ENCODE results near the gene ZBTB43.

ZBTB43 gene

DNA sequence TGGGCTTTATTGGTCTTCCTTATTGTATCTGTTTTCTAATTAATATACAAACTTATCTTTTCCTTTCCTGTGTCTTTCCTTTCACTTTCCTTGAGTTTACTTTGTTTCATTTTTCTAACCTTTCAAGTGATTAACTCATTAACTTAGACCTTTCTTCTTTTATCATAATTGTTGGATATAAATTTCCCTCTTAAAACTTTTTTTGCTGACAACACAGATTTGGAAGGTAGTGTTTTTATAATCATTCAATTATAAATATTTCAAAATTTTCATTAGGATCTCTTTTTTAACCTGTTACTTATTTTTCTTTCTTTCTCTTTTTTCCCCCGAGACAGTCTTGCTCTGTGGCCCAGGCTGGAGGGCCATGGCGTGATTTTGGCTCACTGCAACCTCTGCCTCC, 6.9 kb upstream of the ZBTB43 start:
- no peak for DNase-seq
- Histone ChIP-seq H3K9me3 (ENCODE audit: control extremely low read depth in 1 of 5, control insufficient read depth in 4 of 5, insufficient read depth in 2 of 5, low read depth in 1 of 5, low read length in 4 of 5) (peaks cover 0 to 4% (median 0%) of the 10 kb centered on the region in 5 experiments), H3K4me3 (ENCODE audit: control insufficient read depth in 1 of 7, extremely low read depth in 1 of 7, insufficient read depth in 4 of 7, low read depth in 2 of 7, low read length in 6 of 7) (no peak overlapping the region), H3K27me3 (replicated peaks in 2 of 5; ENCODE audit: control insufficient read depth in 4 of 5, insufficient read depth in 5 of 5, low read length in 4 of 5) (peaks cover 0 to 9% (median 7%) of the 10 kb centered on the region in 5 experiments), H3K4me1 (ENCODE audit: control extremely low read depth in 1 of 4, control insufficient read depth in 4 of 4, insufficient read depth in 4 of 4, low read length in 3 of 4) (no peaks in the 10 kb centered on the region), H3K36me3 (ENCODE audit: control insufficient read depth in 4 of 4, insufficient read depth in 4 of 4, low read length in 3 of 4) (no peaks in the 10 kb centered on the region), H3K27ac (ENCODE audit: insufficient read depth in 1 of 2, low read depth in 1 of 2, low read length in 2 of 2, poor library complexity in 1 of 2, severe bottlenecking in 2 of 2) (no peak overlapping the region)
- CTCF ChIA-PET = no interaction called here
- POLR2A ChIA-PET = no interaction called here
- 100% methylated on average over 2 of the region's 2 CpGs for WGBS (ENCODE audit: insufficient coverage)

- Histone ChIP-seq H3K36me3 (ENCODE audit: control insufficient read depth in 4 of 4, insufficient read depth in 4 of 4, low read length in 3 of 4) (no peaks in the 10 kb centered on the region), H3K9me3 (ENCODE audit: control extremely low read depth in 1 of 5, control insufficient read depth in 4 of 5, insufficient read depth in 2 of 5, low read depth in 1 of 5, low read length in 4 of 5) (peaks cover 0 to 4% (median 0%) of the 10 kb centered on the region in 5 experiments), H3K4me3 (ENCODE audit: control insufficient read depth in 1 of 7, extremely low read depth in 1 of 7, insufficient read depth in 4 of 7, low read depth in 2 of 7, low read length in 6 of 7) (no peak overlapping the region), H3K4me1 (ENCODE audit: control extremely low read depth in 1 of 4, control insufficient read depth in 4 of 4, insufficient read depth in 4 of 4, low read length in 3 of 4) (no peaks in the 10 kb centered on the region), H3K27ac (ENCODE audit: insufficient read depth in 1 of 2, low read depth in 1 of 2, low read length in 2 of 2, poor library complexity in 1 of 2, severe bottlenecking in 2 of 2) (no peak overlapping the region), H3K27me3 (replicated peaks in 2 of 5; ENCODE audit: control insufficient read depth in 4 of 5, insufficient read depth in 5 of 5, low read length in 4 of 5) (peaks cover 0 to 2% (median 0%) of the 10 kb centered on the region in 5 experiments)
- WGBS (ENCODE audit: insufficient coverage) = no CpG with 5 or more reads among the region's 1 CpG
- POLR2A ChIA-PET = no interaction called here
- DNase-seq = no peak
- CTCF ChIA-PET = interaction anchor here (0.9 to 1.9 kb wide), 4 partner anchors 9 to 19 kb away, joined by 3 to 7 read pairs (median 4); no protein-coding TSS in a partner anchor
Measured at GRCh38 chr9:126799034-126799433, 5.8 kb upstream of the ZBTB43 start.

GRCh38 chr9:126802318-126803059, 2.4 kb upstream of the ZBTB43 start:
- H3K27me3 ChIP-seq (replicated peaks in 2 of 5; ENCODE audit: control insufficient read depth in 4 of 5, insufficient read depth in 5 of 5, low read length in 4 of 5) = no peaks in the 10 kb centered on the region
- peaks cover 6 to 23% (median 18%) of the 10 kb centered on the region in 4 experiments for H3K4me1 ChIP-seq (ENCODE audit: control extremely low read depth in 1 of 4, control insufficient read depth in 4 of 4, insufficient read depth in 4 of 4, low read length in 3 of 4)
- ChIA-PET POLR2A (interaction anchor here (1.2 kb wide), 1 partner anchor 83 kb away, joined by 4 read pairs; no protein-coding TSS in a partner anchor), CTCF (interaction anchor here (1.5 kb wide), 1 partner anchor 24 kb away, joined by 5 read pairs; no protein-coding TSS in a partner anchor)
- no peaks in the 10 kb centered on the region for H3K9me3 ChIP-seq (ENCODE audit: control extremely low read depth in 1 of 5, control insufficient read depth in 4 of 5, insufficient read depth in 2 of 5, low read depth in 1 of 5, low read length in 4 of 5)
- H3K27ac ChIP-seq (ENCODE audit: insufficient read depth in 1 of 2, low read depth in 1 of 2, low read length in 2 of 2, poor library complexity in 1 of 2, severe bottlenecking in 2 of 2) = no peak overlapping the region
- H3K4me3 ChIP-seq (ENCODE audit: control insufficient read depth in 1 of 7, extremely low read depth in 1 of 7, insufficient read depth in 4 of 7, low read depth in 2 of 7, low read length in 6 of 7) = no peak overlapping the region
- DNase-seq = no peak
- H3K36me3 ChIP-seq (ENCODE audit: control insufficient read depth in 4 of 4, insufficient read depth in 4 of 4, low read length in 3 of 4) = no peaks in the 10 kb centered on the region
- 93% methylated on average over 4 of the region's 8 CpGs for WGBS (ENCODE audit: insufficient coverage)

- POLR2A ChIA-PET = interaction anchor here (0.6 kb wide), 2 partner anchors 58 to 99 kb away, joined by 3 read pairs; no protein-coding TSS in a partner anchor
Measured at GRCh38 chr9:126804198-126804695, 593 bp upstream of the ZBTB43 start.

GRCh38 chr9:126805554-126806262, 868 bp downstream of the ZBTB43 start:
- Histone ChIP-seq H3K9me3 (ENCODE audit: control extremely low read depth in 1 of 5, control insufficient read depth in 4 of 5, insufficient read depth in 2 of 5, low read depth in 1 of 5, low read length in 4 of 5) (no peaks in the 10 kb centered on the region), H3K4me1 (ENCODE audit: control extremely low read depth in 1 of 4, control insufficient read depth in 4 of 4, insufficient read depth in 4 of 4, low read length in 3 of 4) (peaks cover 6 to 23% (median 18%) of the 10 kb centered on the region in 4 experiments), H3K4me3 (ENCODE audit: control insufficient read depth in 1 of 7, extremely low read depth in 1 of 7, insufficient read depth in 4 of 7, low read depth in 2 of 7, low read length in 6 of 7) (peak overlapping the region; percentile 79 to 96 (median 87)), H3K36me3 (ENCODE audit: control insufficient read depth in 4 of 4, insufficient read depth in 4 of 4, low read length in 3 of 4) (peaks cover 0 to 11% (median 4%) of the 10 kb centered on the region in 4 experiments), H3K27me3 (replicated peaks in 2 of 5; ENCODE audit: control insufficient read depth in 4 of 5, insufficient read depth in 5 of 5, low read length in 4 of 5) (no peaks in the 10 kb centered on the region), H3K27ac (ENCODE audit: insufficient read depth in 1 of 2, low read depth in 1 of 2, low read length in 2 of 2, poor library complexity in 1 of 2, severe bottlenecking in 2 of 2) (peak overlapping the region; percentile 78 to 91)
- ChIA-PET POLR2A (no interaction called here), CTCF (interaction anchor here (0.9 to 1.3 kb wide), 2 partner anchors 14 to 101 kb away, joined by 3 read pairs; no protein-coding TSS in a partner anchor)
- peak; percentile 83 to 95 (median 92) for DNase-seq
- 32% methylated on average over 8 of the region's 8 CpGs for WGBS (ENCODE audit: insufficient coverage)

More at GRCh38 chr9:126804198-126804695, 593 bp upstream of the ZBTB43 start:
- Histone ChIP-seq H3K4me3 (ENCODE audit: control insufficient read depth in 1 of 7, extremely low read depth in 1 of 7, insufficient read depth in 4 of 7, low read depth in 2 of 7, low read length in 6 of 7) (peak overlapping the region in 6 of 7 experiments; percentile 79 to 96 (median 88)), H3K27me3 (replicated peaks in 2 of 5; ENCODE audit: control insufficient read depth in 4 of 5, insufficient read depth in 5 of 5, low read length in 4 of 5) (no peaks in the 10 kb centered on the region), H3K36me3 (ENCODE audit: control insufficient read depth in 4 of 4, insufficient read depth in 4 of 4, low read length in 3 of 4) (peaks cover 0 to 6% (median 2%) of the 10 kb centered on the region in 4 experiments), H3K9me3 (ENCODE audit: control extremely low read depth in 1 of 5, control insufficient read depth in 4 of 5, insufficient read depth in 2 of 5, low read depth in 1 of 5, low read length in 4 of 5) (no peaks in the 10 kb centered on the region), H3K27ac (ENCODE audit: insufficient read depth in 1 of 2, low read depth in 1 of 2, low read length in 2 of 2, poor library complexity in 1 of 2, severe bottlenecking in 2 of 2) (peak overlapping the region in 1 of 2 experiments; percentile 91), H3K4me1 (ENCODE audit: control extremely low read depth in 1 of 4, control insufficient read depth in 4 of 4, insufficient read depth in 4 of 4, low read length in 3 of 4) (peaks cover 6 to 23% (median 18%) of the 10 kb centered on the region in 4 experiments)
- CTCF ChIA-PET = interaction anchor here (0.6 to 1.3 kb wide), 4 partner anchors 22 to 100 kb away, joined by 3 read pairs; no protein-coding TSS in a partner anchor
- DNase-seq = no peak
- WGBS (ENCODE audit: insufficient coverage) = 88% methylated on average over 13 of the region's 16 CpGs

- H3K4me1 ChIP-seq (ENCODE audit: control extremely low read depth in 1 of 4, control insufficient read depth in 4 of 4, insufficient read depth in 4 of 4, low read length in 3 of 4) = peaks cover 6 to 23% (median 18%) of the 10 kb centered on the region in 4 experiments
- peak overlapping the region in 1 of 2 experiments; percentile 91 for H3K27ac ChIP-seq (ENCODE audit: insufficient read depth in 1 of 2, low read depth in 1 of 2, low read length in 2 of 2, poor library complexity in 1 of 2, severe bottlenecking in 2 of 2)
- H3K9me3 ChIP-seq (ENCODE audit: control extremely low read depth in 1 of 5, control insufficient read depth in 4 of 5, insufficient read depth in 2 of 5, low read depth in 1 of 5, low read length in 4 of 5) = no peaks in the 10 kb centered on the region
- 78% methylated on average over 1 of the region's 2 CpGs for WGBS (ENCODE audit: insufficient coverage)
- POLR2A ChIA-PET = no interaction called here
- CTCF ChIA-PET = no interaction called here
- DNase-seq = no peak
- peak overlapping the region in 3 of 7 experiments; percentile 79 to 90 (median 90) for H3K4me3 ChIP-seq (ENCODE audit: control insufficient read depth in 1 of 7, extremely low read depth in 1 of 7, insufficient read depth in 4 of 7, low read depth in 2 of 7, low read length in 6 of 7)
- H3K36me3 ChIP-seq (ENCODE audit: control insufficient read depth in 4 of 4, insufficient read depth in 4 of 4, low read length in 3 of 4) = peaks cover 0 to 16% (median 5%) of the 10 kb centered on the region in 4 experiments
- H3K27me3 ChIP-seq (replicated peaks in 2 of 5; ENCODE audit: control insufficient read depth in 4 of 5, insufficient read depth in 5 of 5, low read length in 4 of 5) = no peaks in the 10 kb centered on the region
Measured at GRCh38 chr9:126806336-126806735, 1.5 kb downstream of the ZBTB43 start.

Data from common myeloid progenitor, CD34-positive (primary cell).